H9 (cell line): ENCODE measurements around the gene ZC3H12C. TPM values are rescaled to one million over a fixed set of nuclear protein-coding genes. Genes with fewer than 3 reads are reported as not detected.

Experiments used
- DNase-seq: peaks from one replicate; pipeline ENCODE4 v3.0.0-alpha.2; 2017
- H2AFZ ChIP-seq: one replicate; pipeline ENCODE4 v1.6.1; 2013; ENCODE audit warnings: mild to moderate bottlenecking, low read length, control low read depth, moderate library complexity
- H2AK5ac ChIP-seq: 2 replicates; pipeline ENCODE4 v1.6.1; 2013; ENCODE audit warnings: low read length, control low read depth, mixed read lengths; ENCODE audit not compliant: insufficient read length
- H2BK120ac ChIP-seq: one replicate; pipeline ENCODE4 v1.6.1; 2013; ENCODE audit warnings: low read depth, mild to moderate bottlenecking, low read length, control low read depth, inconsistent platforms; ENCODE audit not compliant: poor library complexity, severe bottlenecking
- H2BK12ac ChIP-seq: 2 replicates; pipeline ENCODE4 v1.6.1; 2013; ENCODE audit warnings: low read length, control low read depth, mixed read lengths, low read depth; ENCODE audit not compliant: insufficient read length
- H2BK15ac ChIP-seq: 2 replicates; pipeline ENCODE4 v1.6.1; 2013; ENCODE audit warnings: low read depth, low read length, control low read depth
- H2BK20ac ChIP-seq: one replicate; pipeline ENCODE4 v1.6.1; 2013; ENCODE audit warnings: low read depth, mild to moderate bottlenecking, low read length, control low read depth, inconsistent platforms; ENCODE audit not compliant: poor library complexity, severe bottlenecking
- H2BK5ac ChIP-seq: 2 replicates; pipeline ENCODE4 v1.6.1; 2013; ENCODE audit warnings: low read length, control low read depth, mixed read lengths; ENCODE audit not compliant: insufficient read length
- H3K14ac ChIP-seq: 2 replicates; pipeline ENCODE4 v1.6.1; 2013; ENCODE audit warnings: low read length, control low read depth; ENCODE audit not compliant: insufficient read depth
- H3K18ac ChIP-seq: 2 replicates; pipeline ENCODE4 v1.6.1; 2013; ENCODE audit warnings: low read depth, mild to moderate bottlenecking, mixed read lengths, low read length, control low read depth; ENCODE audit not compliant: insufficient read length
- H3K23ac ChIP-seq: 2 replicates; pipeline ENCODE4 v1.6.1; 2013; ENCODE audit warnings: low read length, control low read depth, mixed read lengths, low read depth; ENCODE audit not compliant: insufficient read length
- H3K23me2 ChIP-seq: 2 replicates; pipeline ENCODE4 v1.6.1; 2013; ENCODE audit warnings: low read depth, mild to moderate bottlenecking, mixed read lengths, low read length, control low read depth; ENCODE audit not compliant: insufficient read length, poor library complexity, severe bottlenecking
- H3K27ac ChIP-seq: 2 replicates; pipeline ENCODE4 v1.5.1; 2013; ENCODE audit warnings: low read length, control low read depth, mixed read lengths, low read depth; ENCODE audit not compliant: insufficient read length
- H3K27me3 ChIP-seq: 2 replicates; pipeline ENCODE4 v1.6.1; 2013; ENCODE audit warnings: low read length, control low read depth, inconsistent platforms; ENCODE audit not compliant: insufficient read depth
- H3K4ac ChIP-seq: 2 replicates; pipeline ENCODE4 v1.6.1; 2013; ENCODE audit warnings: low read depth, mild to moderate bottlenecking, control low read depth, inconsistent platforms, low read length, moderate library complexity
- H3K4me1 ChIP-seq: 2 replicates; pipeline ENCODE4 v1.6.1; 2013; ENCODE audit warnings: low read length, control low read depth, inconsistent platforms; ENCODE audit not compliant: insufficient read depth
- H3K4me2 ChIP-seq: 2 replicates; pipeline ENCODE4 v1.6.1; 2013; ENCODE audit warnings: low read length, control low read depth, mixed read lengths; ENCODE audit not compliant: insufficient read length, insufficient read depth
- H3K56ac ChIP-seq: 2 replicates; pipeline ENCODE4 v1.6.1; 2013; ENCODE audit warnings: low read depth, mild to moderate bottlenecking, mixed read lengths, low read length, control low read depth; ENCODE audit not compliant: insufficient read length
- H3K79me1 ChIP-seq: 2 replicates; pipeline ENCODE4 v1.6.1; 2013; ENCODE audit warnings: low read depth, mild to moderate bottlenecking, moderate library complexity, low read length, control low read depth, inconsistent platforms; ENCODE audit not compliant: insufficient read depth, poor library complexity, severe bottlenecking
- H3K79me2 ChIP-seq: 2 replicates; pipeline ENCODE4 v1.6.1; 2013; ENCODE audit warnings: low read length, control low read depth, inconsistent platforms; ENCODE audit not compliant: insufficient read depth
- H3K9ac ChIP-seq: 2 replicates; pipeline ENCODE4 v1.6.1; 2013; ENCODE audit warnings: low read length, control low read depth, mixed read lengths; ENCODE audit not compliant: insufficient read length; ENCODE audit errors: extremely low read depth
- H3K9me3 ChIP-seq: one replicate; pipeline ENCODE4 v1.6.1; 2013; ENCODE audit warnings: low read depth, low read length, inconsistent platforms; ENCODE audit not compliant: control insufficient read depth
- H3T11ph ChIP-seq: one replicate; pipeline ENCODE4 v1.6.1; 2013; ENCODE audit warnings: mild to moderate bottlenecking, low read length, control low read depth, inconsistent platforms
- H4K20me1 ChIP-seq: one replicate; pipeline ENCODE4 v1.6.1; 2013; ENCODE audit not compliant: control insufficient read depth, insufficient read length, insufficient read depth
- H4K5ac ChIP-seq: 2 replicates; pipeline ENCODE4 v1.6.1; 2013; ENCODE audit warnings: low read depth, mild to moderate bottlenecking, mixed read lengths, low read length, control low read depth; ENCODE audit not compliant: insufficient read length
- H4K8ac ChIP-seq: replicated peaks from 2 replicates; pipeline ENCODE4 v1.6.1; 2013; ENCODE audit warnings: low read length, control low read depth, mixed read lengths, low read depth; ENCODE audit not compliant: insufficient read length
- H4K91ac ChIP-seq: 2 replicates; pipeline ENCODE4 v1.6.1; 2013; ENCODE audit warnings: low read depth, mild to moderate bottlenecking, moderate library complexity, mixed read lengths, low read length, control low read depth; ENCODE audit not compliant: insufficient read length
- H3K27ac Mint-ChIP-seq, 3 experiments: 2 replicates in 2 of 3; 3 replicates in 1 of 3; pipeline ENCODE4 v1.8.0; 2020 to 2021; ENCODE audit warnings: mixed read lengths in 3 of 3, mild to moderate bottlenecking in 1 of 3, moderate library complexity in 1 of 3
- H3K27me3 Mint-ChIP-seq: 2 replicates; pipeline ENCODE4 v1.8.0; 2021; ENCODE audit warnings: low read depth, mild to moderate bottlenecking, moderate library complexity, mixed read lengths
- H3K36me3 Mint-ChIP-seq, 3 experiments: 2 replicates in 2 of 3; 3 replicates in 1 of 3; pipeline ENCODE4 v1.8.0; 2020 to 2021; ENCODE audit warnings: low read depth in 3 of 3, mixed read lengths in 3 of 3; ENCODE audit not compliant: insufficient read depth in 1 of 3
- H3K4me1 Mint-ChIP-seq, 2 experiments: 2 replicates each; pipeline ENCODE4 v1.8.0; 2020; ENCODE audit warnings: mixed read lengths in 2 of 2
- H3K4me3 Mint-ChIP-seq, 2 experiments: 2 replicates in 1 of 2; 3 replicates in 1 of 2; pipeline ENCODE4 v1.8.0; 2020 to 2021; ENCODE audit warnings: mild to moderate bottlenecking in 2 of 2, mixed read lengths in 2 of 2, moderate library complexity in 1 of 2
- H3K9me3 Mint-ChIP-seq, 2 experiments: 2 replicates in 1 of 2; 3 replicates in 1 of 2; pipeline ENCODE4 v1.8.0; 2020; ENCODE audit warnings: mild to moderate bottlenecking in 2 of 2, mixed read lengths in 2 of 2, moderate library complexity in 1 of 2
- CTCF ChIP-seq: fragments of 200-600 bp; sonication (generic); conservative IDR thresholded peaks from 3 replicates; pipeline ENCODE4 v1.8.0; 2021; ENCODE audit warnings: antibody characterized with exemption, mild to moderate bottlenecking
- WGBS: extraction: QIAGEN DNeasy Blood & Tissue Kit; methylation state at CpG from one replicate; pipeline ENCODE4 v1.1.7; 2013; ENCODE audit warnings: missing lambda C conversion rate, low lambda C conversion rate, mixed read lengths; ENCODE audit not compliant: insufficient read length; ENCODE audit errors: extremely low coverage; 5-methylcytosine and 5-hydroxymethylcytosine counted together
- total RNA-seq: library from RNA; stranded (reverse); gene quantifications from 2 replicates; pipeline ENCODE4 v1.2.1, GENCODE V29; 2021

The ZC3H12C gene
- total RNA-seq, 1 experiment from 2014 or later, result 4.8 TPM

GRCh38 chr11:110069158-110069737 lies 23.9 kb upstream of the ZC3H12C start:
- no peaks in the 10 kb centered on the region for H3K4me1 ChIP-seq
- no peaks in the 10 kb centered on the region for H3K79me1 ChIP-seq
- no peaks in the 10 kb centered on the region for H3K9me3 Mint-ChIP-seq
- H2BK15ac ChIP-seq, result no peak overlapping the region
- no peak overlapping the region for H3K4ac ChIP-seq
- no peak overlapping the region for H4K8ac ChIP-seq
- H2BK120ac ChIP-seq, result no peak overlapping the region
- no peaks in the 10 kb centered on the region for H3K27me3 ChIP-seq
- H3K4me2 ChIP-seq, result no peak overlapping the region
- H3K36me3 Mint-ChIP-seq, result no peaks in the 10 kb centered on the region
- H3K27ac Mint-ChIP-seq, result no peak overlapping the region
- H3T11ph ChIP-seq, result no peak overlapping the region
- H4K5ac ChIP-seq, result no peak overlapping the region
- H3K4me1 Mint-ChIP-seq, result peaks cover 0 to 4% of the 10 kb centered on the region in 2 experiments; a peak in 2 of 4 replicates
- H3K56ac ChIP-seq, result no peak overlapping the region
- H3K27ac ChIP-seq, result no peak overlapping the region
- no peak overlapping the region for H3K9ac ChIP-seq
- H3K79me2 ChIP-seq, result no peaks in the 10 kb centered on the region
- no peak overlapping the region for H3K18ac ChIP-seq
- no peaks in the 10 kb centered on the region for H3K9me3 ChIP-seq
- H3K4me3 Mint-ChIP-seq, result no peak overlapping the region
- H2BK12ac ChIP-seq, result no peak overlapping the region
- H2AFZ ChIP-seq, result no peak overlapping the region
- H3K27me3 Mint-ChIP-seq, result no peaks in the 10 kb centered on the region
- H4K20me1 ChIP-seq, result no peaks in the 10 kb centered on the region
- H2BK20ac ChIP-seq, result no peak overlapping the region
- DNase-seq, result no peak
- H2AK5ac ChIP-seq, result no peak overlapping the region
- no peak overlapping the region for H4K91ac ChIP-seq
- H2BK5ac ChIP-seq, result no peak overlapping the region
- H3K23ac ChIP-seq, result no peak overlapping the region
- H3K23me2 ChIP-seq, result no peaks in the 10 kb centered on the region
- no peak overlapping the region for H3K14ac ChIP-seq
- no CpG with 5 or more reads among the region's 7 CpGs for WGBS
- TF ChIP-seq CTCF, result no peak
